Esophagus squamous epithelium (tissue), 5 donors: ENCODE data around the gene ARHGEF28. TPM values are rescaled to one million over a fixed set of nuclear protein-coding genes. Genes with fewer than 3 reads are reported as not detected.

Source experiments
- DNase-seq: peaks from one replicate; lab custom pipeline; 2025; lab: John Stamatoyannopoulos, UW
- H3K27ac ChIP-seq, 4 donors: fragments of 200-600 bp; sonication (generic); one replicate each; pipeline ENCODE4 v1.5.1; 2016 to 2019; ENCODE audit warnings: mild to moderate bottlenecking in 1 of 4
- H3K27me3 ChIP-seq, 4 donors: fragments of 200-600 bp; sonication (generic); 1 replicate in 3 of 4; 2 replicates in 1 of 4; pipeline versions ENCODE4 v1.5.1 to v1.6.0; 2017 to 2021; ENCODE audit warnings: antibody characterized with exemption in 1 of 4
- H3K36me3 ChIP-seq, 3 donors: fragments of 200-600 bp; sonication (generic); one replicate each; pipeline ENCODE4 v1.5.1; 2016 to 2019
- H3K4me1 ChIP-seq, 3 donors: fragments of 200-600 bp; sonication (generic); one replicate each; pipeline ENCODE4 v1.5.1; 2017 to 2019
- H3K4me3 ChIP-seq, 4 donors: fragments of 200-600 bp; sonication (generic); 1 replicate in 3 of 4; 2 replicates in 1 of 4; pipeline ENCODE4 v1.5.1; 2016 to 2019; ENCODE audit warnings: mild to moderate bottlenecking in 2 of 4, moderate library complexity in 1 of 4
- H3K9me3 ChIP-seq, 3 donors: fragments of 200-600 bp; sonication (generic); one replicate each; pipeline ENCODE4 v1.5.1; 2016 to 2019
- CTCF ChIP-seq, 6 experiments: fragments of 450-650 bp in 4 of 6; fragments of 200-600 bp in 2 of 6; sonication (generic) in 2 of 6; IDR thresholded peaks; one replicate each; pipeline ENCODE4 v1.5.1; 2016 to 2019; ENCODE audit warnings: antibody characterized with exemption in 6 of 6, mild to moderate bottlenecking in 4 of 6, moderate library complexity in 4 of 6
- POLR2A ChIP-seq, 4 donors: fragments of 450-650 bp; IDR thresholded peaks; one replicate each; pipeline ENCODE4 v1.6.1; 2017; ENCODE audit warnings: antibody characterized with exemption in 4 of 4, mild to moderate bottlenecking in 4 of 4, moderate library complexity in 3 of 4
- WGBS, 2 donors: methylation state at CpG; one replicate each; pipeline ENCODE4 v1.1.5; 2018; 5-methylcytosine and 5-hydroxymethylcytosine counted together
- intact Hi-C: fragments of 100-400 bp; cut with DNase I; formaldehyde crosslinking; loops from one replicate; pipeline ENCODE4 v1.15.0; 2022
- total RNA-seq, 4 donors: library from RNA; depleted of rRNA; stranded (reverse); fragments of >200 nt; gene quantifications; one replicate each; pipeline ENCODE4 v1.1.0, GENCODE V29; 2016
- donor health status: DM: yes; HTN: yes; CAD: no.

The ARHGEF28 gene
- total RNA-seq, 4 donors from 2014 or later: 9.2 to 34.3 (median 12.7) TPM

- 37 to 53% methylated on average over 5 of the region's 5 CpGs for WGBS, 2 donors
- Histone ChIP-seq H3K36me3 (peaks cover 0 to 22% (median 0%) of the 10 kb centered on the region in 3 donors), H3K4me1 (peaks cover 0 to 11% (median 0%) of the 10 kb centered on the region in 3 donors), H3K4me3 (no peak overlapping the region), H3K27me3 (no peaks in the 10 kb centered on the region), H3K9me3 (no peaks in the 10 kb centered on the region), H3K27ac (peak overlapping the region in 1 of 4 donors; percentile 38)
- TF ChIP-seq CTCF (IDR thresholded peaks at IDR 0.05): no peak
- TF ChIP-seq POLR2A (IDR thresholded peaks at IDR 0.05): no peak
- no peak for DNase-seq
- intact Hi-C loops: no loop called here
Measured at GRCh38 chr5:73844165-73844564, 218.2 kb downstream of the ARHGEF28 start.

- Histone ChIP-seq H3K27me3 (no peaks in the 10 kb centered on the region), H3K4me3 (no peak overlapping the region), H3K36me3 (peaks cover 0 to 17% (median 0%) of the 10 kb centered on the region in 3 donors), H3K9me3 (no peaks in the 10 kb centered on the region), H3K27ac (no peak overlapping the region), H3K4me1 (peaks cover 0 to 6% (median 5%) of the 10 kb centered on the region in 3 donors)
- intact Hi-C loops: no loop called here
- WGBS, 2 donors: 68 to 78% methylated on average over 2 of the region's 2 CpGs
- no peak for DNase-seq
- TF ChIP-seq POLR2A (IDR thresholded peaks at IDR 0.05): no peak
- no peak for TF ChIP-seq CTCF (IDR thresholded peaks at IDR 0.05)
Measured at GRCh38 chr5:73851471-73852181, 225.6 kb downstream of the ARHGEF28 start.

- Histone ChIP-seq H3K27me3 (no peaks in the 10 kb centered on the region), H3K36me3 (peaks cover 0 to 22% (median 0%) of the 10 kb centered on the region in 3 donors), H3K4me1 (peaks cover 0 to 6% (median 5%) of the 10 kb centered on the region in 3 donors), H3K9me3 (no peaks in the 10 kb centered on the region), H3K27ac (no peak overlapping the region), H3K4me3 (no peak overlapping the region)
- intact Hi-C loops: no loop called here
- 35 to 55% methylated on average over 4 of the region's 4 CpGs for WGBS, 2 donors
- TF ChIP-seq CTCF (IDR thresholded peaks at IDR 0.05) (no peak), POLR2A (IDR thresholded peaks at IDR 0.05) (no peak)
- no peak for DNase-seq
Measured at GRCh38 chr5:73853091-73853490, 227.1 kb downstream of the ARHGEF28 start.

- no peak overlapping the region for H3K27ac ChIP-seq
- peaks cover 0 to 6% (median 5%) of the 10 kb centered on the region in 3 donors for H3K4me1 ChIP-seq
- intact Hi-C loops: no loop called here
- no peak for DNase-seq
- TF ChIP-seq POLR2A (IDR thresholded peaks at IDR 0.05) (no peak), CTCF (IDR thresholded peaks at IDR 0.05) (no peak)
- H3K27me3 ChIP-seq: no peaks in the 10 kb centered on the region
- no peak overlapping the region for H3K4me3 ChIP-seq
- no peaks in the 10 kb centered on the region for H3K9me3 ChIP-seq
- peaks cover 0 to 45% (median 4%) of the 10 kb centered on the region in 3 donors for H3K36me3 ChIP-seq
- WGBS, 2 donors: 42 to 68% methylated on average over 5 of the region's 5 CpGs
Measured at GRCh38 chr5:73856997-73857396, 231.0 kb downstream of the ARHGEF28 start.

GRCh38 chr5:73857446-73857845 lies 231.4 kb downstream of the ARHGEF28 start:
- Histone ChIP-seq H3K36me3 (peaks cover 0 to 44% (median 4%) of the 10 kb centered on the region in 3 donors), H3K4me1 (peaks cover 0 to 6% (median 5%) of the 10 kb centered on the region in 3 donors), H3K4me3 (no peak overlapping the region), H3K27ac (no peak overlapping the region), H3K27me3 (no peaks in the 10 kb centered on the region), H3K9me3 (no peaks in the 10 kb centered on the region)
- 66 to 72% methylated on average over 3 of the region's 3 CpGs for WGBS, 2 donors
- intact Hi-C loops: no loop called here
- no peak for TF ChIP-seq CTCF (IDR thresholded peaks at IDR 0.05)
- no peak for TF ChIP-seq POLR2A (IDR thresholded peaks at IDR 0.05)
- no peak for DNase-seq
